NCI-H510A (cell line): ENCODE measurements around the gene ADAMTS9.
"Not testable (repeated sequence)": the region's sequence is repeated elsewhere in the genome, so short reads cannot be mapped to it uniquely, and the experiment has no call there.

Experiments
- DNase-seq: peaks from one replicate; lab custom pipeline; 2025; lab: John Stamatoyannopoulos, UW

Gene ADAMTS9

DNA sequence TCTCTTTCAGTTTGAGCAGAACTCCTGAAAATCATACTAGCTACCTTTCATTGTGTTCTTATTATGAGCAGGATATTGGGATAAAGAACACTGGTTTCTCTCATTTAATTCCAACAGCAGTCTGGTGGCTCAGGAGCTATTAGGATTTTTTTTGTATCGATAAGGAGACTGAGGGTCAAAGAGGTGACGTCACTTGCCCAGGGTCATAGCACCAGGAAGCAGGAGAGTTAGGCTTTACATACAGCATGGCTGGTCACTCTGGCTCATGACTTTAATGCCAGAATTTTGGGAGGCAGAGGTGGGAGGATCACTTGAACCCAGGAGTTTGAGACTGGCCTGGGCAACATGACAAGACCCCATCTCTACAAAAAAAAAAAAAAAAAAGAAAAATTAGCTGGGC lies 113.6 kb downstream of the ADAMTS9 start:
- DNase-seq, result no peak

DNA sequence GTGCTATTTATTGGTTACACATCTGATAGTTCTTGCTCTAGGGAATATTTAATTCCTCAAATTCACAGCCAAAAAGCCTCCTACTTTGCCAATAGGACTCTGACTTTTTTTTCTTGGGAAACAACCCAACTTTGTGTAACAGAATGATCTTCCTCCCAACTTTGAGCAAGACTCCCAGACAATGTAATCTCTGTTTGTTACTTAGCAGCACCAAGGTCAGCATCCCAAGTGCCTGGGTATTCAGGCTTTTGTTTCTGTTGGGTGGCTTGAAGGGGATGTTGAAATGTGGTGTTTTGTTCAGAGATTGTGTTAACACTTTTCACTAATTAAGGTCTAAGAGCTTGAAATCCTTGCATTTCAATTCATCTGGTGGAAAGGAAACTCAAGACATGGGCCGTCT lies 115.8 kb downstream of the ADAMTS9 start:
- no peak for DNase-seq

DNA sequence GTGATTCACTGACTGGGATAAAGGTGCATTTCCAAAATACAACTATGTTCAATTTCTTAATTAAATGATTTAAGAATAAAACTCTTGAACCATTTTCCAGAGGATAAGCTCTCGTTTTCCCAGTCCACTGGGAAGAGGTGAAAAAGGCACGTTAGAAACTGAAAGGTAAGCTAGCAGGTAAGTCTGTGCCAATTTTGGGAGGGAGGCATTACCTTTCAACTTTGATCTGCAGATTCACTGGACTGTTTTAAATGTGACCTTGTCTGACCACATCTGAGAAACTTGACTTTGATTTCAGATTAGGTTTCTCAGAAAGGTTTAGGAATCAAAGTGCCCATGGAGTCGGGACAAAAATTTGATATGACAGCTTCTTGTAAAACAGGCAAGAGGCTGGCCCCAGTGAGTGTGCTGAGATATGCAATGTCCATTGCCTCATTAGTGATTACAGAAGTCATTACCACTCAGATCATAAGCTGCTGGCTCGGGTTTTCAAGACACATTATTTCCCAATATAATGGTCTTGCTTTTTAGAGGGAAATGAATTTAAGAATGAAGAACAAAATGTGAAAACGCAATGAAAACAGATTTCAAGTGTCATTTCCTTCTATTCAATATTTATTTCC lies 118.8 kb downstream of the ADAMTS9 start:
- no peak for DNase-seq

- no peak for DNase-seq
These were observed 120.9 kb downstream of the ADAMTS9 start for GRCh38 chr3:64566859-64567258.

DNA sequence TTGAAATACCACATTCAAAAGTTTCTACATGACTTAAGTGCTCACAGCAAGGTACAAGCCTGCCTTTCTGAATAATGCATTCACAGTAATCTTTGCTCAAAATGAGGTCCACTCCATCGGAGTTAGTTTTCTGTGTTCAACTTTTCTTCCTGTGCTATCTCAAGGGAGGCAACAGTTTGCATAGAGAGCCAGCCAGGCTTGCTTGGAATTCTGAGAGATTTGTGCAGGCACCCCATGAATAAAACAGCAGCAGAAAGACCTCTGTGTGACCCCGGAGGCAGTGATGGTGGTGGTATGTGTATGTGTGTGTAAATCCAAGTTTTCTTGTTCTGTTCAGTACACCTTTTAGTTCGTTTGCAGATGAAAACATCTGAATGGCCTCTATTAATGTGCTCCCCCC lies 124.0 kb downstream of the ADAMTS9 start:
- no peak for DNase-seq

GRCh38 chr3:64561868-64562267 lies 125.9 kb downstream of the ADAMTS9 start:
- no peak for DNase-seq

DNA sequence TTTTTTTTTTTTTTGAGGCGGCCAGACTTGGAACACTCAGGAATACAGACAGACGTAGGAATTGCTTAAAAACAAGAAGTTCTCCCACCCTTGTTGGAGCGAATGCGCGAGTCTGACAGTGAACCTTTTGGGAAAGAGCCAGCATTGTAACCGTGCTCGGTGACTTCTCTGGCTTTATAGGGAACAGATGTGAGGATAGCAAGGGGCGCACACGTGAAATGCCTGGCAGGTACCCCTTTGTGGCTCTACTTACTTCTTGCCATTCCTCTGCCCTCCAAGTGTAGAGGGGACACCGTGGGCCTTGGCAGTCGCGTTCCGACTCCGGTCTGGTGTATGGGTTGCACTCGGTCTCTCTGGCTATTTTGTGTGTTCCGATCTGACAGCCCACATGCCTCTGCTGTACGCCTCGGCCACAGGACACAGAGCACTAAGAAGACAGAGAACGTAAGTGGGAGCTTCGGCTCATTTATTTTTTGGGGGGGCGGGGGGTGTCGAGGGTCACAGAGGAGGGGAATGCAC lies 126.4 kb downstream of the ADAMTS9 start:
- DNase-seq, result no peak

DNA sequence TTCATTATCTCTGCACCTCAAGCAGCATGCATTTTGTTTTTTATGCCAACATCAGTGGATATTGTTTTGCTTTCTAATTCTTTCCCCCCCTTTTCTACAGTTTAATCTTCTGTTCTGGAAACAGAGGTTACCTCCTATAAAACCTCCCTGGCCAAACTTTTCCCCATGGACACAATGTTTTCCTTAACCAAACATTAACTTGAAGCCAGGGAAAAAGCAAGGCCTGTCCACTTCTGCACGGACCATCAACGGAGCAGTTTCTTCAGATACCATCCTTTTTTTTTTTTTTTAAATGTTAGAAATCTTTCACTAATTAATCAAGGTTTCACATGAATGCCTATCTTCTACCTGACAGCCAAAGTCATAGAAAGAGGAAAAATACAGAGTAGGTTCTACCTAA lies 127.0 kb downstream of the ADAMTS9 start:
- DNase-seq, result no peak

DNA sequence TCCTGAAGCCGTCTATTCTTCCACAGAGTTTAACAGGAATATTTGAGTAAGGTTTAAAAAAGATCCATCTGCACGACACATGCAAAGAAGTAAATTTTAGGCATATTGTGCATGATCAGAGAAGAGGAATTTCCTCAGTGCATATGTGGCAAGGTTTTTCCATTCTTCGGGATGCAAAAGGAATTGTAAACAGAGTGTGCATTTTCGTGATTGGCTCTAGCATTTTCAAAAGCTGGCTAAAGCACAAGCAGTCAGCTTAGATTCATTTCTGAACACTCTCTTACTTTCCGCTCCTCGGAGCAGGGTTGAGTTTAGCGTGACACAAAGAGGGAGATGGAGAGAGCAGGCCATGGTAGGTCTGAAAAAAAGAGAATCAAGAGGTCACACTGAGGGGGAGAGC lies 128.2 kb downstream of the ADAMTS9 start:
- DNase-seq, result no peak

DNA sequence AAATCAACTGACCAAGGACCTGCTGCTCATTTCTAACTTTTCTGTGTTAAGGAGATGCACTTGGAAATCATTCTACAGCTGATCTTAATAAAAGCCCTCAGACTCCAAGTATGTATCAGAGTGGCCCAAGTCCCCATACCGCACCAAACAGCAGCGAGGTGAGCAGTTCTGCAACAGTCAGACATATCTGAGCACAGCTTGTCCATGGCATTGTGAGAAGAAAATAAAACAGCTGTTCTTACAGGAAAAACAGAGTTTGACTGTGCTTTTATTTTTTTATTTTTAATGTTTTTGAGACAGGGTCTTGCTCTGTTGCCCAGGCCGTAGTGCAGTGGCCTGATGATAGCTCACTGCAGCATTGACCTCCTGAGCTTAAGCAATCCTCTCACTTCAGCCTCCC lies 131.8 kb downstream of the ADAMTS9 start:
- no peak for DNase-seq

DNA sequence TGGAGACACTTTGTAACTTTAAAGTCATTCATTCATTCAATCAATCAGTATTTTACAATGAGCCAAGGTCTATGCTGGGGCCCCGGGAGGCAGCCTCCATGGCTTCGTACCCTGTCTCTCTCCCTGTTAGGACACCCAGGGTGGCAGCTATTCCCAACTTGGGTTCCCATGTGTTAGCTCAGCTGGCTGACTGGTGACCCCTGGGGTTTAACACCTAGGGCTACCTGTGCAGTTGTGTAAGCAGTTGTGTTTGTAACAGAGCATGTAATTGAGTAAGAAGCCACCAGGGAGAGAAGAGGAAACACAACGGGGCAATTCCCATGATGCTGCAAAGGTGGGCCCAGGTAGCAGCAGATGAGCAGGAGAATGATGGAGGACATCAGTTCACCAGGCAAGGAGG lies 132.4 kb downstream of the ADAMTS9 start:
- DNase-seq, result no peak

GRCh38 chr3:64554096-64554920 lies 133.5 kb downstream of the ADAMTS9 start:
- no peak for DNase-seq

DNA sequence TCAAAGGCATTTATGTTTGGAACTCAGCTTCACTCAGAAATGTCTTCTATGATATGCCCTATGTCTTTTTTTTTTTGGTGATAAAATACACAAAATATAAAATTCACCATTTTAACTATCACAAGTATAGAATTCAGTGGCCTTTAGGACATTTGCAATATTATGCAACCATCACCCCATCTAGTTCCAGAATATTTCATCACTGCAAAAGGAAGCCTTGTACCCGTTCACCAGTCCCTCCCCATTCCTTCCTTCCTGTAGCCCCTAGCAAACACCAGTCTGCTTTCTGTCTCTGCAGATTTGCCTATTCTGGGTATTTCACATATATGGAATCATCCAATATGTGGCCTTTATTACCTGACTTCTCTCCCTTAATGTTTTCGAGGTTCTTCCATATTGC lies 134.8 kb downstream of the ADAMTS9 start:
- no peak for DNase-seq

DNA sequence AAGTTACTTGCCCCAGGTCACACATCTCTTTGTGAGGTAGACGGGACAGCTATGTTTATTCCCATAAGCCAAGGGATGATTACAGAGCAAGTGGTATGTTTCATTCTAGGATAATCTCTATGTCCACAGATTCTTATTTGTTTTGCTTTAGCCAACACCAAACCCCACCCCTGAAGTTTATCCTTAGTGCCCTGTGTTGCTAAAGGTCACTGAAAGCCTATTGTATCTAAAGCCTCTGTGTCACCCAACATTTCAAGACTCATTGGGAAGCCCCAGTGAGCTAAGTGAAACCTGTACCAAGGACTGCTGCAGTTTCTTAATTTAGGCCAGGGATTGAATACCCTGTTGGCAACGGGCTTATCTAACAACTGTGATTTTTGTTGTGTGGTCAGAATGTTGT lies 135.6 kb downstream of the ADAMTS9 start:
- DNase-seq, result no peak

DNA sequence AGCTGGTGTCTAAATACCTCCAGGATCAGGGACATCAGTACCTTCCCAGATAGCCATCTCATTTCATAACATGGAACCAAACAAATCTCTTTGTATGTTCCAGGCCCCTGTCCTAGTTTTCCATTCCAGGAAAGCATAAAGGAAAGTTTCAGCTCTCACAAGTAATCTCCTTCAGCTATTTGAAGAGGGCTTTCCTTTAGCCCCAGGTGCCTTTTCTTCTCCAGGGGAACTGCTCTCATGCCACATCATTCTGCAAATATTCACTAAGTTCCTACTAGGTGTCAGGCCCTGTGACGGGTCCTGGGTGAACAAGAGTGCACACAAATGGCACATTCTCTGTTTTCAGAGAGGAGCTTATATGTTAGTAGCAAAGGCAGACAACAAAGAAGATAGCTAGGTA lies 136.1 kb downstream of the ADAMTS9 start:
- DNase-seq, result no peak

- DNase-seq, result no peak
These were observed 137.1 kb downstream of the ADAMTS9 start for GRCh38 chr3:64550745-64551144.

- DNase-seq, result no peak
These were observed 137.9 kb downstream of the ADAMTS9 start for GRCh38 chr3:64549869-64550268.

- no peak for DNase-seq
These were observed 139.5 kb downstream of the ADAMTS9 start for GRCh38 chr3:64548200-64548889.

DNA sequence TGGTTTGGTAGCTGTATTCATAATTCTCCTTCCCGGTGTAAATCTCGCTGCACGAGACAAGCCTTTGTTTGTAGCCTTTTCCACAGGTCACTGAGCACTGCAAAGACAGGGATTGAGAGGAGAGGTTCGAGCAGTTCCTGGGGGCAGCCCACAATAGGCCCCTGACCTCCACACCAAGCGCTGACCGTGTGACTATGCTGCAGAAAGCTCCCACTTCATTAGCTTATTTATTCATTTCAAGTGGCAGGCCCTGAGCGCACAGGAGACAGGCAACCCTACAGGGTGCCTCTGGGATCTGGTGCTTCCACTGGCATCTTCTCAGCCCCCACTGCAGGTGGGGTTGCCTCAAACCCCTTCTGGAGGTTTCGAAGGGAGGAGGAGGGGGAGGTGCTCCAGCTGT lies 140.9 kb downstream of the ADAMTS9 start:
- no peak for DNase-seq

- not testable (repeated sequence) for DNase-seq
These were observed 142.6 kb downstream of the ADAMTS9 start for GRCh38 chr3:64545239-64545638.

GRCh38 chr3:64541803-64542202 lies 146.0 kb downstream of the ADAMTS9 start:
- no peak for DNase-seq

- DNase-seq, result no peak
These were observed 148.2 kb downstream of the ADAMTS9 start for GRCh38 chr3:64539451-64540196.
